Gastroesophageal sphincter (tissue), 4 donors: Measurements from ENCODE around the gene FLNA. TPM values are rescaled to one million over a fixed set of nuclear protein-coding genes. Genes with fewer than 3 reads are reported as not detected.

Source experiments
- ATAC-seq: fragments of 150-250 bp; one replicate; pipeline ENCODE4 v1.9.1; 2016; ENCODE audit warnings: mild to moderate bottlenecking, moderate library complexity
- H3K27ac ChIP-seq, 4 donors: fragments of 200-600 bp; sonication (generic) in 3 of 4; 1 replicate in 3 of 4; 2 replicates in 1 of 4; pipeline ENCODE4 v1.5.1; 2016 to 2019
- H3K27me3 ChIP-seq: fragments of 200-600 bp; sonication (generic); one replicate; pipeline ENCODE4 v1.5.1; 2019
- H3K36me3 ChIP-seq, 2 donors: fragments of 200-600 bp; sonication (generic); one replicate each; pipeline ENCODE4 v1.5.1; 2019; ENCODE audit warnings: control low read depth in 1 of 2
- H3K4me1 ChIP-seq, 3 donors: fragments of 200-600 bp; sonication (generic); 1 replicate in 2 of 3; 2 replicates in 1 of 3; pipeline ENCODE4 v1.5.1; 2016 to 2019; ENCODE audit warnings: control low read depth in 2 of 3
- H3K4me3 ChIP-seq, 2 donors: fragments of 200-600 bp; sonication (generic); one replicate each; pipeline ENCODE4 v1.5.1; 2019; ENCODE audit warnings: mild to moderate bottlenecking in 1 of 2, moderate library complexity in 1 of 2
- H3K9me3 ChIP-seq, 3 donors: fragments of 200-600 bp; sonication (generic); one replicate each; pipeline ENCODE4 v1.5.1; 2017 to 2019; ENCODE audit warnings: control low read depth in 2 of 3
- CTCF ChIP-seq, 4 experiments: fragments of 200-600 bp in 2 of 4; fragments of 450-650 bp in 2 of 4; sonication (generic) in 1 of 4; IDR thresholded peaks; one replicate each; pipeline ENCODE4 v1.5.1; 2017 to 2019; ENCODE audit warnings: antibody characterized with exemption in 4 of 4, mild to moderate bottlenecking in 2 of 4, moderate library complexity in 2 of 4
- EP300 ChIP-seq: sonication (generic); formaldehyde crosslinking; IDR thresholded peaks from one replicate; pipeline ENCODE4 v1.6.1; 2017; ENCODE audit warnings: antibody characterized with exemption, mild to moderate bottlenecking
- POLR2A ChIP-seq, 2 donors: fragments of 450-650 bp; IDR thresholded peaks; one replicate each; pipeline ENCODE4 v1.6.1; 2017; ENCODE audit warnings: antibody characterized with exemption in 2 of 2, mild to moderate bottlenecking in 2 of 2, moderate library complexity in 1 of 2
- POLR2AphosphoS5 ChIP-seq: sonication (generic); formaldehyde crosslinking; IDR thresholded peaks from one replicate; pipeline ENCODE4 v1.6.1; 2017; ENCODE audit warnings: antibody characterized with exemption
- WGBS, 2 donors: methylation state at CpG; one replicate each; pipeline ENCODE4 v1.1.5; 2018; ENCODE audit warnings: low coverage in 1 of 2; 5-methylcytosine and 5-hydroxymethylcytosine counted together
- total RNA-seq, 4 donors: library from RNA; depleted of rRNA; stranded (reverse); fragments of >200 nt; gene quantifications; one replicate each; pipeline ENCODE4 v1.1.0, GENCODE V29; 2016

FLNA gene
- total RNA-seq, 4 donors from 2014 or later, result 7,815 to 15,318 (median 8,757) TPM

GRCh38 chrX:154327038-154327820 is 47.2 kb downstream of the FLNA start:
- Histone ChIP-seq H3K27ac (no peak overlapping the region), H3K9me3 (no peaks in the 10 kb centered on the region), H3K36me3 (no peaks in the 10 kb centered on the region), H3K27me3 (no peaks in the 10 kb centered on the region), H3K4me1 (no peaks in the 10 kb centered on the region), H3K4me3 (no peak overlapping the region)
- TF ChIP-seq POLR2A (IDR thresholded peaks at IDR 0.05) (no peak), EP300 (no peak), POLR2AphosphoS5 (no peak), CTCF (IDR thresholded peaks at IDR 0.05) (no peak)
- no peak for ATAC-seq
- 49 to 100% methylated on average over 1 to 3 of the region's 11 CpGs for WGBS, 2 donors

GRCh38 chrX:154325541-154325940 is 48.9 kb downstream of the FLNA start:
- Histone ChIP-seq H3K27me3 (no peaks in the 10 kb centered on the region), H3K36me3 (no peaks in the 10 kb centered on the region), H3K9me3 (no peaks in the 10 kb centered on the region), H3K4me1 (no peaks in the 10 kb centered on the region), H3K4me3 (no peak overlapping the region), H3K27ac (no peak overlapping the region)
- ATAC-seq, result no peak
- TF ChIP-seq CTCF (IDR thresholded peaks at IDR 0.05) (no peak), EP300 (no peak), POLR2A (IDR thresholded peaks at IDR 0.05) (no peak), POLR2AphosphoS5 (no peak)
- WGBS, 2 donors, result 52 to 67% methylated on average over 3 to 7 of the region's 8 CpGs

- Histone ChIP-seq H3K36me3 (no peaks in the 10 kb centered on the region), H3K27ac (no peak overlapping the region), H3K27me3 (no peaks in the 10 kb centered on the region), H3K4me1 (no peaks in the 10 kb centered on the region), H3K9me3 (no peaks in the 10 kb centered on the region), H3K4me3 (no peak overlapping the region)
- WGBS, 2 donors, result 50 to 90% methylated on average over 1 to 2 of the region's 7 CpGs
- TF ChIP-seq POLR2AphosphoS5 (no peak), EP300 (no peak), POLR2A (IDR thresholded peaks at IDR 0.05) (no peak), CTCF (IDR thresholded peaks at IDR 0.05) (no peak)
- ATAC-seq, result no peak
Observed at GRCh38 chrX:154323537-154323936, 50.9 kb downstream of the FLNA start.

- H3K27ac ChIP-seq, result no peak overlapping the region
- H3K9me3 ChIP-seq, result no peaks in the 10 kb centered on the region
- 80 to 100% methylated on average over 1 of the region's 10 CpGs for WGBS, 2 donors
- no peaks in the 10 kb centered on the region for H3K36me3 ChIP-seq
- ATAC-seq, result no peak
- no peak for TF ChIP-seq POLR2A (IDR thresholded peaks at IDR 0.05)
- TF ChIP-seq CTCF (IDR thresholded peaks at IDR 0.05), result no peak
- no peak for TF ChIP-seq POLR2AphosphoS5
- no peak for TF ChIP-seq EP300
- H3K4me1 ChIP-seq, result no peaks in the 10 kb centered on the region
- no peak overlapping the region for H3K4me3 ChIP-seq
- no peaks in the 10 kb centered on the region for H3K27me3 ChIP-seq
Observed at GRCh38 chrX:154322890-154323289, 51.5 kb downstream of the FLNA start.

GRCh38 chrX:154321594-154321993 is 52.8 kb downstream of the FLNA start:
- 21 to 47% methylated on average over 6 to 9 of the region's 10 CpGs for WGBS, 2 donors
- Histone ChIP-seq H3K4me3 (no peak overlapping the region), H3K27ac (no peak overlapping the region), H3K9me3 (no peaks in the 10 kb centered on the region), H3K4me1 (no peaks in the 10 kb centered on the region), H3K27me3 (no peaks in the 10 kb centered on the region), H3K36me3 (no peaks in the 10 kb centered on the region)
- TF ChIP-seq CTCF (IDR thresholded peaks at IDR 0.05) (no peak), POLR2AphosphoS5 (no peak), EP300 (no peak), POLR2A (IDR thresholded peaks at IDR 0.05) (no peak)
- no peak for ATAC-seq
